ENCODE measurements around the gene ALKBH2. TPM values are rescaled to one million over a fixed set of nuclear protein-coding genes. Genes with fewer than 3 reads are reported as not detected.

Gene ALKBH2
- 17.4 and 17.7 TPM in 2 replicates for total RNA-seq
- long read RNA-seq, transcript ALKBH2-202 (4 exons, 1,159 nt), result major isoform, 6 of 27 reads
- long read RNA-seq, partial matches to known transcripts, result 12 of 27 reads
- long read RNA-seq, other reads (novel, unspliced or antisense), result 3 of 27 reads

- H3K27ac Mint-ChIP-seq (ENCODE audit: unreplicated experiment), result peak within 1 kb of the TSS; percentile 78
- H3K27me3 Mint-ChIP-seq (ENCODE audit: unreplicated experiment), result no peaks in the 10 kb centered on the region
- H3K9me3 Mint-ChIP-seq (ENCODE audit: unreplicated experiment), result no peaks in the 10 kb centered on the region
- peak within 1 kb of the TSS; percentile 80 for H3K4me3 Mint-ChIP-seq (ENCODE audit: unreplicated experiment)
- peak; percentile 98 for TF ChIP-seq CTCF (IDR thresholded peaks at IDR 0.05)
- DNase-seq (ENCODE audit: extremely low spot score, unreplicated experiment), result peak; percentile 95
- H3K4me1 Mint-ChIP-seq (ENCODE audit: unreplicated experiment), result peaks cover 31% of the 10 kb centered on the region
- H3K36me3 Mint-ChIP-seq (ENCODE audit: unreplicated experiment), result peaks cover 5% of the 10 kb centered on the region
Observed at GRCh38 chr12:109093022-109093918, at the start of gene ALKBH2. Gene ALKBH2 (minus strand): TSS chr12:109093472. CDS start chr12:109092786, 686 bp downstream.

GRCh38 chr12:109140560-109140959 is 47.3 kb upstream of the ALKBH2 start:
- no peak overlapping the region for H3K27ac Mint-ChIP-seq (ENCODE audit: unreplicated experiment)
- TF ChIP-seq CTCF (IDR thresholded peaks at IDR 0.05), result no peak
- DNase-seq (ENCODE audit: extremely low spot score, unreplicated experiment), result no peak
- peaks cover 11% of the 10 kb centered on the region for H3K27me3 Mint-ChIP-seq (ENCODE audit: unreplicated experiment)
- H3K4me1 Mint-ChIP-seq (ENCODE audit: unreplicated experiment), result no peaks in the 10 kb centered on the region
- H3K36me3 Mint-ChIP-seq (ENCODE audit: unreplicated experiment), result no peaks in the 10 kb centered on the region
- H3K9me3 Mint-ChIP-seq (ENCODE audit: unreplicated experiment), result peaks cover 11% of the 10 kb centered on the region
- no peak overlapping the region for H3K4me3 Mint-ChIP-seq (ENCODE audit: unreplicated experiment)

- no peak for DNase-seq (ENCODE audit: extremely low spot score, unreplicated experiment)
- Mint-ChIP-seq H3K9me3 (ENCODE audit: unreplicated experiment) (peaks cover 16% of the 10 kb centered on the region), H3K27ac (ENCODE audit: unreplicated experiment) (no peak overlapping the region), H3K4me3 (ENCODE audit: unreplicated experiment) (no peak overlapping the region), H3K27me3 (ENCODE audit: unreplicated experiment) (peaks cover 16% of the 10 kb centered on the region), H3K4me1 (ENCODE audit: unreplicated experiment) (no peaks in the 10 kb centered on the region), H3K36me3 (ENCODE audit: unreplicated experiment) (no peaks in the 10 kb centered on the region)
- no peak for TF ChIP-seq CTCF (IDR thresholded peaks at IDR 0.05)
Observed at GRCh38 chr12:109139791-109140190, 46.5 kb upstream of the ALKBH2 start.

DNA sequence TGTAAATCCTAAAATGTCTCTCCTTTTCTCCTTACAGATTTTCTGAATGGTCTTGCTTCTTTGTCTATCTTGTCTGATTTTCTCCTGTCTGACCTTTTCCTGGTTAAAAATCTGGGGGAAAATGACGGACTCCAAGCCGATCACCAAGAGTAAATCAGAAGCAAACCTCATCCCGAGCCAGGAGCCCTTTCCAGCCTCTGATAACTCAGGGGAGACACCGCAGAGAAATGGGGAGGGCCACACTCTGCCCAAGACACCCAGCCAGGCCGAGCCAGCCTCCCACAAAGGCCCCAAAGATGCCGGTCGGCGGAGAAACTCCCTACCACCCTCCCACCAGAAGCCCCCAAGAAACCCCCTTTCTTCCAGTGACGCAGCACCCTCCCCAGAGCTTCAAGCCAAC is 46.1 kb upstream of the ALKBH2 start:
- TF ChIP-seq CTCF (IDR thresholded peaks at IDR 0.05), result no peak
- peaks cover 20% of the 10 kb centered on the region for H3K27me3 Mint-ChIP-seq (ENCODE audit: unreplicated experiment)
- no peak for DNase-seq (ENCODE audit: extremely low spot score, unreplicated experiment)
- peaks cover 2% of the 10 kb centered on the region for H3K4me1 Mint-ChIP-seq (ENCODE audit: unreplicated experiment)
- H3K27ac Mint-ChIP-seq (ENCODE audit: unreplicated experiment), result no peak overlapping the region
- H3K4me3 Mint-ChIP-seq (ENCODE audit: unreplicated experiment), result no peak overlapping the region
- H3K36me3 Mint-ChIP-seq (ENCODE audit: unreplicated experiment), result no peaks in the 10 kb centered on the region
- H3K9me3 Mint-ChIP-seq (ENCODE audit: unreplicated experiment), result peaks cover 16% of the 10 kb centered on the region

- no peak for DNase-seq (ENCODE audit: extremely low spot score, unreplicated experiment)
- Mint-ChIP-seq H3K4me3 (ENCODE audit: unreplicated experiment) (no peak overlapping the region), H3K9me3 (ENCODE audit: unreplicated experiment) (peaks cover 16% of the 10 kb centered on the region), H3K27me3 (ENCODE audit: unreplicated experiment) (peaks cover 26% of the 10 kb centered on the region), H3K27ac (ENCODE audit: unreplicated experiment) (no peak overlapping the region), H3K4me1 (ENCODE audit: unreplicated experiment) (peaks cover 2% of the 10 kb centered on the region), H3K36me3 (ENCODE audit: unreplicated experiment) (no peaks in the 10 kb centered on the region)
- TF ChIP-seq CTCF (IDR thresholded peaks at IDR 0.05), result no peak
Observed at GRCh38 chr12:109137055-109137454, 43.8 kb upstream of the ALKBH2 start.
